Right atrium auricular region (tissue), 2 donors: Measurements from ENCODE around the gene IFNA16. TPM values are rescaled to one million over a fixed set of nuclear protein-coding genes. Genes with fewer than 3 reads are reported as not detected.
"Not testable (repeated sequence)": the region's sequence is repeated elsewhere in the genome, so short reads cannot be mapped to it uniquely, and the experiment has no call there.

Source experiments
- DNase-seq: peaks from one replicate; pipeline ENCODE4 v3.0.0-alpha.2; 2019; ENCODE audit warnings: low spot score
- H3K27ac ChIP-seq, 2 donors: fragments of 200-600 bp; sonication (generic); 1 replicate in 1 of 2; 2 replicates in 1 of 2; pipeline ENCODE4 v1.5.1; 2016 to 2019
- H3K27me3 ChIP-seq, 2 donors: fragments of 200-600 bp; sonication (generic); one replicate each; pipeline versions ENCODE4 v1.5.1 to v1.6.0; 2017 to 2019
- H3K36me3 ChIP-seq: fragments of 200-600 bp; sonication (generic); one replicate; pipeline ENCODE4 v1.5.1; 2016
- H3K4me1 ChIP-seq, 2 donors: fragments of 200-600 bp; sonication (generic); one replicate each; pipeline versions ENCODE4 v1.5.1 to v1.6.0; 2017 to 2019
- H3K4me3 ChIP-seq, 2 donors: fragments of 200-600 bp; sonication (generic); 1 replicate in 1 of 2; 2 replicates in 1 of 2; pipeline ENCODE4 v1.5.1; 2017 to 2019; ENCODE audit warnings: mild to moderate bottlenecking in 1 of 2, moderate library complexity in 1 of 2
- H3K9me3 ChIP-seq, 2 donors: fragments of 200-600 bp; sonication (generic); one replicate each; pipeline ENCODE4 v1.5.1; 2019
- total RNA-seq, 2 donors: library from RNA; depleted of rRNA; stranded (reverse); fragments of >200 nt; gene quantifications; one replicate each; pipeline ENCODE4 v1.1.0, GENCODE V29; 2016
- TF ChIP-seq, protein P1 (sequence below), 2 donors: fragments of 200-600 bp; sonication (generic); IDR thresholded peaks; one replicate each; pipeline ENCODE4 v1.5.1; 2019; ENCODE audit warnings: antibody characterized with exemption in 2 of 2

IFNA16 gene
- total RNA-seq, 2 donors from 2014 or later: not detected

DNA sequence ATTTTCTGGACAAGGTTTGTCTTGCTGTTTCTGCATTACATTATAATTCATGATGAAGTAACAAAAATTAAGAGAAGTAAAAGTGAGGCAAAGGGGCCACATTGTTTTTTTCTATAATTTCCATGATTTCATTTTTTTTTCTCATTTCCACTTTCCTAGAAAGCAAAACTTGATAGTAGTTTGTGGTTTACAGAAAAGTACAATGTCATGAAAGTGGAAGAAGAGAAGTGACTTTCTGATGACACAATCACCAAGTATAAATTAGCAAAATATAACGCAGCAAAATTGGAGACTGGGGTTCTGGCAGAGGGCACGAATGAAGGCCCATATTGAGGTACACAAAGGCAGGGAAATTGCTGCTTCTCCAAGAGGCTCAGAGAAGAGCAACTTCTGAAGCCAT, 27.7 kb upstream of the IFNA16 start:
- H3K9me3 ChIP-seq: no peaks in the 10 kb centered on the region
- TF ChIP-seq, protein P1, sequence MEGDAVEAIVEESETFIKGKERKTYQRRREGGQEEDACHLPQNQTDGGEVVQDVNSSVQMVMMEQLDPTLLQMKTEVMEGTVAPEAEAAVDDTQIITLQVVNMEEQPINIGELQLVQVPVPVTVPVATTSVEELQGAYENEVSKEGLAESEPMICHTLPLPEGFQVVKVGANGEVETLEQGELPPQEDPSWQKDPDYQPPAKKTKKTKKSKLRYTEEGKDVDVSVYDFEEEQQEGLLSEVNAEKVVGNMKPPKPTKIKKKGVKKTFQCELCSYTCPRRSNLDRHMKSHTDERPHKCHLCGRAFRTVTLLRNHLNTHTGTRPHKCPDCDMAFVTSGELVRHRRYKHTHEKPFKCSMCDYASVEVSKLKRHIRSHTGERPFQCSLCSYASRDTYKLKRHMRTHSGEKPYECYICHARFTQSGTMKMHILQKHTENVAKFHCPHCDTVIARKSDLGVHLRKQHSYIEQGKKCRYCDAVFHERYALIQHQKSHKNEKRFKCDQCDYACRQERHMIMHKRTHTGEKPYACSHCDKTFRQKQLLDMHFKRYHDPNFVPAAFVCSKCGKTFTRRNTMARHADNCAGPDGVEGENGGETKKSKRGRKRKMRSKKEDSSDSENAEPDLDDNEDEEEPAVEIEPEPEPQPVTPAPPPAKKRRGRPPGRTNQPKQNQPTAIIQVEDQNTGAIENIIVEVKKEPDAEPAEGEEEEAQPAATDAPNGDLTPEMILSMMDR (IDR thresholded peaks at IDR 0.05): no peak
- H3K4me1 ChIP-seq: no peaks in the 10 kb centered on the region
- H3K4me3 ChIP-seq: no peak overlapping the region
- no peak for DNase-seq
- H3K27ac ChIP-seq: no peak overlapping the region
- no peaks in the 10 kb centered on the region for H3K27me3 ChIP-seq
- no peaks in the 10 kb centered on the region for H3K36me3 ChIP-seq

DNA sequence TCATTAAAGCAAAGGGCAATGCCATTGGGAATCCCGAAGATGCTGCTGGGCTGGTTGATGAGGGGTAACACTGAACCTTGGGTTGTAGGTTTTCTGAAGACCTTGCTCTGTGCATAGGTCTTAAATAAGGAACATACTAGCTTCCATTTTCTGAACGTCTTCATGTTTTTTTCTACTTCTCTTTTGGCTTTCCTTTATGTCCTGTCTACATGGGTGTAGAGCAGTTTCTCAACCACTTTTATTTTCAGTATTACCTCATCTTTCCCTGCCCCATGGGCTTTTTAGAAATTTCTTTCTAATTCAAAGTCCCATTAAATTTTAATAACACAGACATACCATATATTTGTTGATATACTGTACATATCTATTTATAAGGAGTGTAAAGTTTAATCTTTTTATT, 22.8 kb upstream of the IFNA16 start, which contains the start of gene IFNA14:
TSS of gene IFNA14 (minus strand) at position 95 of the 400 bp plus-strand sequence. CDS start at position 25, 70 bp downstream.
- no peak within 1 kb of the TSS for H3K27ac ChIP-seq
- H3K9me3 ChIP-seq: no peaks in the 10 kb centered on the region
- TF ChIP-seq, protein P1 (IDR thresholded peaks at IDR 0.05): no peak

DNA sequence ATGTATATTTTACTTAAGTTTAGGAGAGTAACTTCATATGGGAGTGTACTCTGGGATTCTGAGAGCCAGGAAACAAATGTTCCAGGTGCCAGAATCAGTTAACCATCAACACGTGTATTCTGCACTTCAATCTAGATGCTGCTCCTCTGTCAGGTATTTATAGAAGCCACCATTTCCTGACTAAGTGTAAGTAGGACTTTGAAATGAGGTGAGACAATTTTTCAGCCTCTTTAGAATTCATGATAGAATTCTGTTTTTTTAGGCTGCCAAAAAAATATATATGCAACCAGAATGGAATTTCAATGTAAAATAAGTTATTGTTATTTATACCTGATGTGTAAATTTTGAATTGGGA, 19.2 kb upstream of the IFNA16 start:
- H3K4me3 ChIP-seq, H3K4me1 ChIP-seq, H3K27ac ChIP-seq: not testable (repeated sequence)

More for the DNA sequence above, 22.8 kb upstream of the IFNA16 start, which contains the start of gene IFNA14:
- no peaks in the 10 kb centered on the region for H3K27me3 ChIP-seq
- DNase-seq: no peak
- no peak within 1 kb of the TSS for H3K4me3 ChIP-seq
- H3K36me3 ChIP-seq: no peaks in the 10 kb centered on the region
- no peaks in the 10 kb centered on the region for H3K4me1 ChIP-seq

DNA sequence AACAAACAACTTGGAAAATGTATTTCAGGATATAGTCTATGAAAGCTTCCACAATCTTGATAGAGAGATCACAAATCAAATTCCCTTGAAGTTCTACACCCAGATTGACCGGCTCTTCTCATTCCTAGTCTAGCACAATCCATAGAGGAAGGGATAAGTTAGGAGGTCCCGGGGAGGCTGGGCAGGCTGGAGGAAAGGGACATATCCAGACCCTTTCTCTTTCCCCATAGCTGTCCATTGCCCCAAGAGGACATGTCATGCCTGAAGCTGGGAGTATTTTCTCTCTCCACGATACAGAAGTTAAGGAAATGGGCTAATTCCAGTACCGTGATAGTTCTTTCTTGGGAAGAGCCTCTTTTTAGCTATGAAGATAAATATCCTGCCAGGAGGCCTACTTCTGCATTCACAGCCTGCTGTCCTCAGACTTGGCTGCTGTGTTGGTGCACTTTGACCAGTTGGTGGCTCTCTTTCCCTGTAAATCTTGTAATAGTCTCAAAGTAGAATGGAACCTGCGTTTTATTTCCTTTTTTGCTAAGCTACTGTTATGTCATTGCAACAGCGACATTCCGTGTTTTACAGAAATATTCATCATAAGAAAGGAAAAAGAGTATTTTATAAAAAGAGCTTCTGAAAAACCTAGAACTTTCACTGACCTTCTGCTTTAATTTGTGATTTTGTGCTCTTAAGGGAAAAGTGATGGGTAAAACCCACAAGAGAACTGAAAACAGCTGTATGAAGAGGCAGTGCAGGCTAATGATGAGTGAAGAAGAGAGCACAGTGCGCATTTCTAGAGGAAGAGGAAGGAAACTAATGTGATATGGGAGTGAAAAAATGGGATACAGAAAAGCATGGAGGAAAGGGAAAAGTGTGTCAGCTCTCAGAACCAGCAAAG, 18.6 kb upstream of the IFNA16 start:
- TF ChIP-seq, protein P1 (IDR thresholded peaks at IDR 0.05): peak in 1 of 2 donors; percentile 58
- H3K9me3 ChIP-seq, H3K36me3 ChIP-seq, H3K4me1 ChIP-seq, H3K27ac ChIP-seq, H3K4me3 ChIP-seq, DNase-seq, H3K27me3 ChIP-seq: not testable (repeated sequence)

More for the DNA sequence above, 19.2 kb upstream of the IFNA16 start:
- not testable (repeated sequence) for H3K9me3 ChIP-seq, H3K36me3 ChIP-seq, H3K27me3 ChIP-seq, DNase-seq

DNA sequence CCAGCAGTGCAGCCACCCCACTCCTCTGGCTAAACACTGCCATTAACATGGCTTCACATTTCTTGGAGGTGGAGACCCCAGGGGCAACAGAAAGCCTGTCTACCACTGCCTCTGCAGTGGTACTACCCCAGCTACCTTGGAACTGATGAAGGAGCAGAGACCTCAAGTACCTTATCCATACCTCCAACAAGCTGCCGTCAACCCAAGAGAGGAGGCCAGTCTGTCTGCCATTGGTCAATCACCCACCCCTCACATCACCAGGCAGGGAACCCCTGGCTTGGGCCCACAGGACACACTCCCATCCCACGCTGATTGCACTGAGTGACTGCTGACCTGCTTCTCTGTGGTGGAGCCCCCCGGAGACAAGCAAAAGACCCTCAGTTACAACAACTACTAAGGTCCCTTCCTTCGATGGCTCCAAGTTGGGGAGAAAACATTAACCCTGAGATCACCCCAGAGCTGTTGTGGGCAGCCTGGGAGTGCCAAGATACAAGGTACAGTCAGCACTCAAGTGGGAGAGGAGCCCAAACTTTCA, 17.1 kb upstream of the IFNA16 start:
- Histone ChIP-seq H3K27me3 (no peaks in the 10 kb centered on the region), H3K27ac (no peak overlapping the region), H3K4me1 (no peaks in the 10 kb centered on the region), H3K36me3 (no peaks in the 10 kb centered on the region), H3K9me3 (no peaks in the 10 kb centered on the region), H3K4me3 (no peak overlapping the region)
- no peak for DNase-seq
- TF ChIP-seq, protein P1 (IDR thresholded peaks at IDR 0.05): no peak

DNA sequence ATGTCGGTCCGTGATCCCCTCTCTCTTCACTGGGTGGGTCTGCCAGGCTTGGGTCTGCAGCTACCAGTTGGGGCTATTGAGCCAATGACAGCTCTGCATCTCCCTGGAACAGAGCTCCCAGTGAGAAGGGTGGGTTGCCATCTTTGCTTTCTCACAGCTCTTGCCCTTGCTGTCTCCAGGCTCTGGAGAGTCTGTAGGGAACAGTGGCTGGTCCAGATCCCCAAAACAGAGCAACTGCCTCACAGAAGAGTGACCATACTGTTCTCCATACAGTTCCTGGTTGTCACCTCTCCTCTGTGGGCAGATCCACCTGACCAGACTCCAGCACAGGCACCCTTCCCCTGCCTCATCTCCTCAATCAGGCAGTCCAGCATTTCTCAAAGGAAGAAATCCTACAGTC, 16.1 kb upstream of the IFNA16 start:
- no peak overlapping the region for H3K4me3 ChIP-seq
- no peak overlapping the region for H3K27ac ChIP-seq
- TF ChIP-seq, protein P1 (IDR thresholded peaks at IDR 0.05): no peak
- DNase-seq: no peak
- no peaks in the 10 kb centered on the region for H3K36me3 ChIP-seq
- H3K4me1 ChIP-seq: no peaks in the 10 kb centered on the region
- H3K27me3 ChIP-seq: no peaks in the 10 kb centered on the region
- H3K9me3 ChIP-seq: no peaks in the 10 kb centered on the region
